Stimulated activated CD8-positive, alpha-beta memory T cell treated with anti-CD3 and anti-CD28 coated beads, Interleukin-4, amount 100 ng/mL, for 24 hours (primary cell): ENCODE measurements around the gene PRKG1.
"Not testable (repeated sequence)": the region's sequence is repeated elsewhere in the genome, so short reads cannot be mapped to it uniquely, and the experiment has no call there.

Source experiments
- DNase-seq: peaks from one replicate; pipeline ENCODE4 v3.0.0-alpha.2; 2020; ENCODE audit warnings: low read depth

PRKG1 gene

GRCh38 chr10:52226197-52226847 is 1152.0 kb downstream of the PRKG1 start:
- no peak for DNase-seq

- no peak for DNase-seq
Observed at GRCh38 chr10:52228556-52228955, 1154.3 kb downstream of the PRKG1 start.

- DNase-seq = no peak
Observed at GRCh38 chr10:52229291-52229931, 1155.1 kb downstream of the PRKG1 start.

- no peak for DNase-seq
Observed at GRCh38 chr10:52232561-52233350, 1158.5 kb downstream of the PRKG1 start.

- DNase-seq = not testable (repeated sequence)
Observed at GRCh38 chr10:52233351-52233991, 1159.2 kb downstream of the PRKG1 start.

- DNase-seq = no peak
Observed at GRCh38 chr10:52239771-52240170, 1165.5 kb downstream of the PRKG1 start.

GRCh38 chr10:52245547-52245946 is 1171.3 kb downstream of the PRKG1 start:
- DNase-seq = no peak

GRCh38 chr10:52247929-52248328 is 1173.6 kb downstream of the PRKG1 start:
- DNase-seq = not testable (repeated sequence)

- no peak for DNase-seq
Observed at GRCh38 chr10:52248697-52249306, 1174.5 kb downstream of the PRKG1 start.

- DNase-seq = no peak
Observed at GRCh38 chr10:52249850-52250395, 1175.6 kb downstream of the PRKG1 start.

GRCh38 chr10:52250510-52250909 is 1176.2 kb downstream of the PRKG1 start:
- no peak for DNase-seq

- no peak for DNase-seq
Observed at GRCh38 chr10:52252307-52252706, 1178.0 kb downstream of the PRKG1 start.

- DNase-seq = no peak
Observed at GRCh38 chr10:52256832-52257691, 1182.8 kb downstream of the PRKG1 start.

- DNase-seq = no peak
Observed at GRCh38 chr10:52257692-52258075, 1183.4 kb downstream of the PRKG1 start.

GRCh38 chr10:52258799-52259425 is 1184.6 kb downstream of the PRKG1 start:
- DNase-seq = no peak

GRCh38 chr10:52259426-52259812 is 1185.1 kb downstream of the PRKG1 start:
- no peak for DNase-seq

GRCh38 chr10:52261362-52261761 is 1187.1 kb downstream of the PRKG1 start:
- no peak for DNase-seq

GRCh38 chr10:52265131-52265926 is 1191.0 kb downstream of the PRKG1 start:
- DNase-seq = no peak

- DNase-seq = no peak
Observed at GRCh38 chr10:52266858-52267257, 1192.6 kb downstream of the PRKG1 start.

GRCh38 chr10:52268790-52269189 is 1194.5 kb downstream of the PRKG1 start:
- no peak for DNase-seq
